Loucy (cell line): ENCODE measurements around the gene ELOVL6.

Experiments
- H2AFZ ChIP-seq: fragments of 200-600 bp; sonication (generic); 2 replicates; pipeline ENCODE4 v1.6.0; 2016; ENCODE audit warnings: antibody characterized with exemption, mild to moderate bottlenecking, low read length, moderate library complexity
- H3F3A ChIP-seq: fragments of 200-600 bp; 2 replicates; pipeline ENCODE4 v1.6.0; 2016; ENCODE audit warnings: antibody characterized with exemption, low read depth, mild to moderate bottlenecking
- H3K27me3 ChIP-seq: fragments of 200-600 bp; sonication (generic); 2 replicates; pipeline ENCODE4 v1.6.1; 2014; ENCODE audit warnings: low read length, mild to moderate bottlenecking; ENCODE audit not compliant: insufficient read depth, poor library complexity, severe bottlenecking
- H3K36me3 ChIP-seq: fragments of 200-600 bp; sonication (generic); 2 replicates; pipeline ENCODE4 v1.6.1; 2016; ENCODE audit warnings: low read length; ENCODE audit not compliant: insufficient read depth
- H3K4me1 ChIP-seq: fragments of 200-600 bp; sonication (generic); 2 replicates; pipeline ENCODE4 v1.5.1; 2014; ENCODE audit warnings: low read length, mild to moderate bottlenecking; ENCODE audit not compliant: insufficient read depth, poor library complexity, severe bottlenecking
- H3K4me2 ChIP-seq: fragments of 200-600 bp; sonication (generic); 2 replicates; pipeline ENCODE4 v1.6.0; 2014; ENCODE audit warnings: antibody characterized with exemption, low read length, low read depth, mild to moderate bottlenecking; ENCODE audit not compliant: poor library complexity, severe bottlenecking
- H3K4me3 ChIP-seq: fragments of 200-600 bp; sonication (generic); 2 replicates; pipeline ENCODE4 v1.5.1; 2014; ENCODE audit warnings: low read length, mild to moderate bottlenecking, mixed read lengths; ENCODE audit not compliant: poor library complexity, severe bottlenecking
- H3K79me2 ChIP-seq: fragments of 200-600 bp; sonication (generic); 2 replicates; pipeline ENCODE4 v1.6.1; 2014; ENCODE audit warnings: low read length; ENCODE audit not compliant: insufficient read depth
- H3K9ac ChIP-seq: fragments of 200-600 bp; sonication (generic); 2 replicates; pipeline ENCODE4 v1.6.0; 2014; ENCODE audit warnings: mild to moderate bottlenecking, low read depth, low read length, moderate library complexity; ENCODE audit not compliant: poor library complexity, severe bottlenecking
- H3K9me2 ChIP-seq: fragments of 200-600 bp; sonication (generic); replicated peaks from 2 replicates; pipeline ENCODE4 v1.6.1; 2016; ENCODE audit warnings: low read depth, low read length, mixed read lengths
- H3K9me3 ChIP-seq: fragments of 200-600 bp; sonication (generic); 2 replicates; pipeline ENCODE4 v1.6.1; 2014; ENCODE audit warnings: mild to moderate bottlenecking, antibody characterized with exemption, low read length, low read depth; ENCODE audit not compliant: insufficient read depth
- H4K20me1 ChIP-seq: fragments of 200-600 bp; sonication (generic); 2 replicates; pipeline ENCODE4 v1.6.0; 2014; ENCODE audit warnings: antibody characterized with exemption, low read length, mild to moderate bottlenecking; ENCODE audit not compliant: insufficient read depth, poor library complexity, severe bottlenecking
- EZH2phosphoT487 ChIP-seq: fragments of 200-600 bp; IDR thresholded peaks from 2 replicates; pipeline ENCODE4 v1.6.1; 2018; ENCODE audit warnings: antibody characterized with exemption, mild to moderate bottlenecking, moderate library complexity, borderline replicate concordance
- TF ChIP-seq, protein P1 (sequence below): fragments of 200-600 bp; sonication (generic); conservative IDR thresholded peaks from 2 replicates; pipeline ENCODE4 v1.5.1; 2014; ENCODE audit warnings: mild to moderate bottlenecking, antibody characterized with exemption, low read length

ELOVL6 gene

DNA sequence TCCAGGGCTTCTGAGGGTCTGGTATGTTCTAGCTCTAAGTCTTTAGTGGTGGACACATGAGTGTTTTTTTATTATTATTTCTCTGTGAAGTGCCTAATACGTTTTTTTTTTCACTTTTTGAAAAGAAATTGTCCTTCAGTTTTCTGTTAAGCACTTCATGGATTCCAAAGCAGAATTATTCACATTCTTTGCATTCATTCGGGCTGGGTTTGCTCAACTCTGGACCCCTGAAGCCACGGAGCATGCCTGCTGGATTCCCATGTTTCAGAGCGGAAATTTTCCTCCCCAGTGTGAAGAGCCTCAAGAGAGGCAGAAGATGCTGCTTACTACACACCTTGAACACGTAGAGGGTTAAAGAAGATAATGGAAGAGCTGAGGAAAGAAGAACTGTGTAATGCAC is 178.3 kb downstream of the ELOVL6 start:
- Histone ChIP-seq H3K9ac (no peak overlapping the region), H3K9me3 (no peaks in the 10 kb centered on the region), H4K20me1 (no peaks in the 10 kb centered on the region), H3K4me1 (no peaks in the 10 kb centered on the region), H3F3A (no peaks in the 10 kb centered on the region), H3K4me3 (no peak overlapping the region), H3K36me3 (no peaks in the 10 kb centered on the region), H3K4me2 (no peak overlapping the region), H3K27me3 (no peaks in the 10 kb centered on the region), H3K9me2 (no peaks in the 10 kb centered on the region), H3K79me2 (no peaks in the 10 kb centered on the region), H2AFZ (no peak overlapping the region)
- TF ChIP-seq EZH2phosphoT487 = no peak
- TF ChIP-seq, protein P1, sequence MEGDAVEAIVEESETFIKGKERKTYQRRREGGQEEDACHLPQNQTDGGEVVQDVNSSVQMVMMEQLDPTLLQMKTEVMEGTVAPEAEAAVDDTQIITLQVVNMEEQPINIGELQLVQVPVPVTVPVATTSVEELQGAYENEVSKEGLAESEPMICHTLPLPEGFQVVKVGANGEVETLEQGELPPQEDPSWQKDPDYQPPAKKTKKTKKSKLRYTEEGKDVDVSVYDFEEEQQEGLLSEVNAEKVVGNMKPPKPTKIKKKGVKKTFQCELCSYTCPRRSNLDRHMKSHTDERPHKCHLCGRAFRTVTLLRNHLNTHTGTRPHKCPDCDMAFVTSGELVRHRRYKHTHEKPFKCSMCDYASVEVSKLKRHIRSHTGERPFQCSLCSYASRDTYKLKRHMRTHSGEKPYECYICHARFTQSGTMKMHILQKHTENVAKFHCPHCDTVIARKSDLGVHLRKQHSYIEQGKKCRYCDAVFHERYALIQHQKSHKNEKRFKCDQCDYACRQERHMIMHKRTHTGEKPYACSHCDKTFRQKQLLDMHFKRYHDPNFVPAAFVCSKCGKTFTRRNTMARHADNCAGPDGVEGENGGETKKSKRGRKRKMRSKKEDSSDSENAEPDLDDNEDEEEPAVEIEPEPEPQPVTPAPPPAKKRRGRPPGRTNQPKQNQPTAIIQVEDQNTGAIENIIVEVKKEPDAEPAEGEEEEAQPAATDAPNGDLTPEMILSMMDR = no peak

DNA sequence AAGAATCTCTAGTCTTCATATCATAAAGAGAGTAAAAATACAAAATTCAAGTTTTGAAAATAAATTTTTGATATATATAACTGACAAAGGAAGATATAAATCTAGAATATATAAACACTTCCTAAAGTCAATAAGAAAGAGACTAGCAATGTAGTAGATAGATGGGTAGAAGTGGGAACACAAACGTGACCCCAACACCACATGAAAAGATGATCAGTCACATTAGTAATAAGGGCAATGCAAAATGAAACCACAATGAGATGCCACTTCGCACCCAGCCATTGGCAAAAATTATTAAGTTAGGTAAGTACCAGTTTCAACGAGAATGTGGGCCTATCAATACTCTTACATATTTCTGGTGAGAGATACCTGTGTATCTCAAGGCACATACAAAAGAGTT is 179.3 kb downstream of the ELOVL6 start:
- TF ChIP-seq, protein P1 = no peak
- TF ChIP-seq EZH2phosphoT487 = no peak
- no peak overlapping the region for H2AFZ ChIP-seq
- no peak overlapping the region for H3K4me2 ChIP-seq
- no peak overlapping the region for H3K9ac ChIP-seq
- no peaks in the 10 kb centered on the region for H4K20me1 ChIP-seq
- H3K79me2 ChIP-seq = no peaks in the 10 kb centered on the region
- no peaks in the 10 kb centered on the region for H3K9me3 ChIP-seq
- H3K36me3 ChIP-seq = no peaks in the 10 kb centered on the region
- H3K4me3 ChIP-seq = no peak overlapping the region
- no peaks in the 10 kb centered on the region for H3K27me3 ChIP-seq
- H3F3A ChIP-seq = no peaks in the 10 kb centered on the region
- H3K4me1 ChIP-seq = no peaks in the 10 kb centered on the region
- no peaks in the 10 kb centered on the region for H3K9me2 ChIP-seq

DNA sequence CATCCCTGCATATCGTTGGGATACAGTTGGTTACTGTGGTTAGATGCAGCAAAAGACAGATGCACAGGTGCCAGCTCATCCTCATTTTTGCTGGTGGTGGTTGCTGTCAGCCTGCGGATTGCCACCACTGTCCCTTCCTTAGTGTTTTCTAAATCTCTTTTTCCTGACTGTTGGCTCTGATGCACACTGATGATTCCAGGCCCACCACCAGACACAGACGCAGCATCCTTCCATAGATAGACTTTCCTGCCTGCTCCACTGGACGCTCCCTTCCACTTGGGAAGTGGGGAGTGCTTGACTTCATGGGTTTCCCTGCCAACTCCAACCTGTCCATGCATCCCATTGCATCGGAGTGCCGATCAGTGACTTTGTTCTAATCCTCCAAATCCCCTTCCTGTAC is 184.2 kb downstream of the ELOVL6 start:
- H3K36me3 ChIP-seq = no peaks in the 10 kb centered on the region
- no peaks in the 10 kb centered on the region for H3K79me2 ChIP-seq
- no peak for TF ChIP-seq EZH2phosphoT487
- TF ChIP-seq, protein P1 = no peak
- H3K9me2 ChIP-seq = no peaks in the 10 kb centered on the region
- H3K4me2 ChIP-seq = no peak overlapping the region
- no peak overlapping the region for H2AFZ ChIP-seq
- no peaks in the 10 kb centered on the region for H3K4me1 ChIP-seq
- H3K27me3 ChIP-seq = no peaks in the 10 kb centered on the region
- H4K20me1 ChIP-seq = no peaks in the 10 kb centered on the region
- H3K9me3 ChIP-seq = no peaks in the 10 kb centered on the region
- H3K4me3 ChIP-seq = no peak overlapping the region
- no peak overlapping the region for H3K9ac ChIP-seq
- H3F3A ChIP-seq = no peaks in the 10 kb centered on the region
